ENCODE measurements around the gene PGA5. TPM values are rescaled to one million over a fixed set of nuclear protein-coding genes. Genes with fewer than 3 reads are reported as not detected.
"Not testable (repeated sequence)": the region's sequence is repeated elsewhere in the genome, so short reads cannot be mapped to it uniquely, and the experiment has no call there.

The PGA5 gene
- total RNA-seq, 6 experiments from 2014 or later: 0.20 to 1.00 TPM; not detected in 4

- ATAC-seq: peak in 1 of 4 donors; percentile 8
- H3K4me1 ChIP-seq; DNase-seq; H3K36me3 ChIP-seq; H3K9me3 ChIP-seq; intact Hi-C loops (cut with DNase I); H3K27ac ChIP-seq; H3K4me3 ChIP-seq; H3K27me3 ChIP-seq: not testable (repeated sequence)
- WGBS (ENCODE audit: insufficient coverage, low coverage, low lambda C conversion rate, missing lambda C conversion rate): 54% methylated on average over 5 of the region's 10 CpGs
These were observed 29.5 kb upstream of the PGA5 start for GRCh38 chr11:61211327-61211952.

GRCh38 chr11:61212202-61212601, 28.8 kb upstream of the PGA5 start:
- DNase-seq; H3K36me3 ChIP-seq; ATAC-seq; H3K27ac ChIP-seq; H3K27me3 ChIP-seq; H3K9me3 ChIP-seq; H3K4me3 ChIP-seq; intact Hi-C loops (cut with DNase I); H3K4me1 ChIP-seq: not testable (repeated sequence)
- WGBS (ENCODE audit: insufficient coverage, low coverage, low lambda C conversion rate, missing lambda C conversion rate): no CpG with 5 or more reads among the region's 15 CpGs

GRCh38 chr11:61213711-61214324, 27.2 kb upstream of the PGA5 start:
- peak in 1 of 4 donors; percentile 4 for ATAC-seq
- H3K9me3 ChIP-seq; H3K4me3 ChIP-seq; intact Hi-C loops (cut with DNase I); H3K27ac ChIP-seq; DNase-seq; H3K4me1 ChIP-seq; H3K27me3 ChIP-seq; H3K36me3 ChIP-seq: not testable (repeated sequence)
- WGBS (ENCODE audit: insufficient coverage, low coverage, low lambda C conversion rate, missing lambda C conversion rate): no CpG with 5 or more reads among the region's 3 CpGs

- H3K27ac ChIP-seq; H3K9me3 ChIP-seq; H3K36me3 ChIP-seq; H3K4me1 ChIP-seq; intact Hi-C loops (cut with DNase I); H3K4me3 ChIP-seq; H3K27me3 ChIP-seq; DNase-seq: not testable (repeated sequence)
- no CpG with 5 or more reads among the region's 4 CpGs for WGBS (ENCODE audit: insufficient coverage, low coverage, low lambda C conversion rate, missing lambda C conversion rate)
- peak in 1 of 4 donors; percentile 44 for ATAC-seq
These were observed 22.7 kb upstream of the PGA5 start for GRCh38 chr11:61218306-61218705.

- H3K4me3 ChIP-seq; ATAC-seq; intact Hi-C loops (cut with DNase I); H3K27ac ChIP-seq; H3K4me1 ChIP-seq; DNase-seq; H3K9me3 ChIP-seq; H3K36me3 ChIP-seq; H3K27me3 ChIP-seq: not testable (repeated sequence)
- 63% methylated on average over 4 of the region's 5 CpGs for WGBS (ENCODE audit: insufficient coverage, low coverage, low lambda C conversion rate, missing lambda C conversion rate)
These were observed 22.0 kb upstream of the PGA5 start for GRCh38 chr11:61219016-61219415.

- DNase-seq; H3K9me3 ChIP-seq; ATAC-seq; H3K27ac ChIP-seq; H3K4me3 ChIP-seq; H3K36me3 ChIP-seq; intact Hi-C loops (cut with DNase I); H3K27me3 ChIP-seq; H3K4me1 ChIP-seq: not testable (repeated sequence)
- no CpG with 5 or more reads among the region's 8 CpGs for WGBS (ENCODE audit: insufficient coverage, low coverage, low lambda C conversion rate, missing lambda C conversion rate)
These were observed 18.9 kb upstream of the PGA5 start, which contains the start of gene PGA4 for GRCh38 chr11:61222047-61222446. PGA4 (plus strand) TSS chr11:61222347; CDS start chr11:61222401, 54 bp downstream.

- WGBS (ENCODE audit: insufficient coverage, low coverage, low lambda C conversion rate, missing lambda C conversion rate): no CpG with 5 or more reads among the region's 5 CpGs
- H3K4me1 ChIP-seq; H3K27me3 ChIP-seq; DNase-seq; H3K4me3 ChIP-seq; intact Hi-C loops (cut with DNase I); H3K9me3 ChIP-seq; H3K27ac ChIP-seq; H3K36me3 ChIP-seq: not testable (repeated sequence)
- ATAC-seq: peak; percentile 30 to 73 (median 52)
These were observed 18.3 kb upstream of the PGA5 start for GRCh38 chr11:61222692-61223091.

- H3K27ac ChIP-seq; H3K9me3 ChIP-seq; ATAC-seq; H3K27me3 ChIP-seq; intact Hi-C loops (cut with DNase I); DNase-seq; H3K4me1 ChIP-seq; H3K4me3 ChIP-seq; H3K36me3 ChIP-seq: not testable (repeated sequence)
- no CpG with 5 or more reads among the region's 10 CpGs for WGBS (ENCODE audit: insufficient coverage, low coverage, low lambda C conversion rate, missing lambda C conversion rate)
These were observed 14.4 kb upstream of the PGA5 start for GRCh38 chr11:61226457-61227137.

GRCh38 chr11:61229458-61229857, 11.5 kb upstream of the PGA5 start:
- H3K27me3 ChIP-seq; ATAC-seq; H3K4me3 ChIP-seq; intact Hi-C loops (cut with DNase I); H3K36me3 ChIP-seq; H3K27ac ChIP-seq; H3K9me3 ChIP-seq; DNase-seq; H3K4me1 ChIP-seq: not testable (repeated sequence)
- no CpG with 5 or more reads among the region's 6 CpGs for WGBS (ENCODE audit: insufficient coverage, low coverage, low lambda C conversion rate, missing lambda C conversion rate)

- H3K36me3 ChIP-seq; intact Hi-C loops (cut with DNase I); H3K4me1 ChIP-seq; H3K27me3 ChIP-seq; H3K9me3 ChIP-seq; DNase-seq; ATAC-seq; H3K4me3 ChIP-seq; H3K27ac ChIP-seq: not testable (repeated sequence)
- whole genome bisulfite sequencing (ENCODE audit: insufficient coverage, low coverage, low lambda C conversion rate, missing lambda C conversion rate): no CpG with 5 or more reads among the region's 15 CpGs
These were observed 9.9 kb upstream of the PGA5 start for GRCh38 chr11:61231033-61231432.

GRCh38 chr11:61231585-61231984, 9.4 kb upstream of the PGA5 start:
- H3K4me3 ChIP-seq; H3K4me1 ChIP-seq; intact Hi-C loops (cut with DNase I); ATAC-seq; H3K36me3 ChIP-seq; H3K27ac ChIP-seq; H3K9me3 ChIP-seq; DNase-seq; H3K27me3 ChIP-seq: not testable (repeated sequence)
- WGBS (ENCODE audit: insufficient coverage, low coverage, low lambda C conversion rate, missing lambda C conversion rate): no CpG with 5 or more reads among the region's 5 CpGs
